Transverse colon (tissue), 4 donors: Measurements from ENCODE around the gene KRTAP9-4. TPM values are rescaled to one million over a fixed set of nuclear protein-coding genes. Genes with fewer than 3 reads are reported as not detected.
"Not testable (repeated sequence)": the region's sequence is repeated elsewhere in the genome, so short reads cannot be mapped to it uniquely, and the experiment has no call there.

Experiments used
- DNase-seq: peaks from one replicate; pipeline ENCODE4 v3.0.0-alpha.2; 2019
- H3K27ac ChIP-seq, 4 donors: fragments of 200-600 bp; sonication (generic); 2 replicates each; pipeline ENCODE4 v1.5.1; 2016 to 2018; ENCODE audit warnings: inconsistent platforms in 4 of 4
- H3K27me3 ChIP-seq: fragments of 200-600 bp; sonication (generic); 2 replicates; pipeline ENCODE4 v1.5.1; 2017; ENCODE audit warnings: inconsistent platforms
- H3K36me3 ChIP-seq, 4 donors: fragments of 200-600 bp; sonication (generic); 2 replicates each; pipeline ENCODE4 v1.5.1; 2017 to 2019; ENCODE audit warnings: inconsistent platforms in 4 of 4
- H3K4me1 ChIP-seq, 4 donors: fragments of 200-600 bp; sonication (generic); 2 replicates each; pipeline ENCODE4 v1.5.1; 2017 to 2020; ENCODE audit warnings: inconsistent platforms in 4 of 4
- H3K4me3 ChIP-seq, 4 donors: fragments of 200-600 bp; sonication (generic); 1 replicate in 1 of 4; 2 replicates in 3 of 4; pipeline versions ENCODE4 v1.5.1 to v1.6.1; 2017 to 2019; ENCODE audit warnings: inconsistent platforms in 4 of 4
- H3K9me3 ChIP-seq, 2 donors: fragments of 200-600 bp; sonication (generic); 2 replicates each; pipeline ENCODE4 v1.5.1; 2017 to 2019; ENCODE audit warnings: inconsistent platforms in 2 of 2
- CTCF ChIP-seq, 5 experiments: fragments of 200-600 bp in 3 of 5; fragments of 450-650 bp in 2 of 5; sonication (generic) in 3 of 5; IDR thresholded peaks; 1 replicate in 2 of 5; 2 replicates in 3 of 5; pipeline ENCODE4 v1.5.1; 2016 to 2017; ENCODE audit warnings: antibody characterized with exemption in 5 of 5, inconsistent platforms in 3 of 5, mild to moderate bottlenecking in 2 of 5, moderate library complexity in 1 of 5
- EP300 ChIP-seq: sonication (generic); formaldehyde crosslinking; IDR thresholded peaks from one replicate; pipeline ENCODE4 v1.6.1; 2017; ENCODE audit warnings: antibody characterized with exemption, low read depth
- POLR2A ChIP-seq: fragments of 450-650 bp; IDR thresholded peaks from one replicate; pipeline ENCODE4 v1.6.1; 2016; ENCODE audit warnings: antibody characterized with exemption, mild to moderate bottlenecking, moderate library complexity
- POLR2AphosphoS5 ChIP-seq, 3 donors: sonication (generic); formaldehyde crosslinking; IDR thresholded peaks; one replicate each; pipeline ENCODE4 v1.6.1; 2016; ENCODE audit warnings: antibody characterized with exemption in 3 of 3
- WGBS, 2 donors: methylation state at CpG; one replicate each; pipeline ENCODE4 v1.1.5; 2018; ENCODE audit warnings: low coverage in 1 of 2; 5-methylcytosine and 5-hydroxymethylcytosine counted together
- in situ Hi-C, 4 donors: fragments of 200-750 bp; cut with MboI; loops; one replicate each; pipeline versions ENCODE4 v1.15.0 to v1.15.1; 2017; ENCODE audit warnings: low sequenced_read_pairs in 3 of 4, low pct_ligation_motif_present in 1 of 4, low pct_unique_long_range_greater_than_20kb in 1 of 4
- intact Hi-C: fragments of 100-400 bp; cut with DNase I; formaldehyde crosslinking; loops from one replicate; pipeline ENCODE4 v1.15.1; 2023; ENCODE audit warnings: low total_unique reads
- total RNA-seq, 4 donors: library from RNA; depleted of rRNA; stranded (reverse); fragments of >200 nt; gene quantifications; one replicate each; pipeline ENCODE4 v1.1.0, GENCODE V29; 2016

Gene KRTAP9-4
- total RNA-seq, 4 donors from 2014 or later = not detected

DNA sequence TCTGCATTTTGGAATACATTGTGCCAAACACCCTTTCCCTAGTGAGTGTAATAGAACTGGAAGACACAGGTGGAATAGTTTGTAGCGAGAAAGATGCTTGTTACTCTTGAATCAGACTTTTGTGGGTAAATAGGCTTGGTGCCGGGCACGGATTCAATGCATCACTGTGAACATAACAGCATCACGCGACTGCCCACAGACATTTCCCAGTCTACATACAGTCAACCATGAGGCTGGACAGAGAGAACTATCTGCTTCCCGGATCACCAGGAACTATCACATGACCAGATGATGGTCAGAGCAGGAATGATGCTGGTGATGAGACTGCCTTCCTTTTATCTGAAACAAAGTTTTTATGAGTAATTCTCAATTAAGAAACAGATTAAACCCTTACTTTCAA lies 23.4 kb upstream of the KRTAP9-4 start:
- no peak for DNase-seq
- in situ Hi-C loops = no loop called here
- no peaks in the 10 kb centered on the region for H3K4me1 ChIP-seq
- H3K4me3 ChIP-seq = no peak overlapping the region
- no peaks in the 10 kb centered on the region for H3K36me3 ChIP-seq
- H3K9me3 ChIP-seq = no peaks in the 10 kb centered on the region
- peaks cover 7% of the 10 kb centered on the region for H3K27me3 ChIP-seq
- intact Hi-C loops = no loop called here
- H3K27ac ChIP-seq = no peak overlapping the region
- no peak for TF ChIP-seq EP300
- no peak for TF ChIP-seq CTCF (IDR thresholded peaks at IDR 0.05)
- TF ChIP-seq POLR2A = no peak
- TF ChIP-seq POLR2AphosphoS5 (IDR thresholded peaks at IDR 0.05) = no peak
- WGBS, 2 donors = 83 to 100% methylated on average over 3 to 6 of the region's 6 CpGs

- H3K27ac ChIP-seq, H3K4me1 ChIP-seq, H3K27me3 ChIP-seq, DNase-seq, H3K9me3 ChIP-seq, H3K4me3 ChIP-seq, H3K36me3 ChIP-seq, intact Hi-C loops, in situ Hi-C loops: not testable (repeated sequence)
- 52% methylated on average over 3 of the region's 4 CpGs; no CpG with 5 or more reads in 1 of the 2 donors for WGBS, 2 donors
Measured at GRCh38 chr17:41226598-41227095, 22.8 kb upstream of the KRTAP9-4 start, which contains the start of gene KRTAP9-2. Gene KRTAP9-2 (plus strand): TSS chr17:41226648. CDS start chr17:41226655, 7 bp downstream.

DNA sequence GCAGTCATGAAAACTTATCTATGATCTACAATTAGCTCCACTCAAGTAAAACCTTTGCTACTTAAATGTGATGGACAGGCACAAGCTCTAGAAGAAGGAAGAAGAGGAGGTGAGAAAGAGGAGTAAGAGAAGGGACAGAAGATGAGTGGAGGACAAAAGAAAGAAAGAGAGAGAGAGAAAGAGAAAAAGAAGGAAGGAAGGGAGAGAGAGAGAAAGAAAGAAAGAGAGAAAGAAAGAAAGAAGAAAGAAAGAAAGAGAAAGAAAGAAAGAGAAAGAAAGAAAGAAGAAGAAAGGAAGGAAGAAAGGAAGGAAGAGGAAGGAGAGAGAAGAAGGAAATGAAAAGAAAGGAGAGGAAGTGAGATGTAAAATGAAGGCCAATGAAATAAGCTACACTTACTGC lies 19.4 kb upstream of the KRTAP9-4 start:
- Histone ChIP-seq H3K4me3 (no peak overlapping the region), H3K27ac (no peak overlapping the region), H3K36me3 (no peaks in the 10 kb centered on the region), H3K27me3 (peaks cover 24% of the 10 kb centered on the region), H3K9me3 (no peaks in the 10 kb centered on the region), H3K4me1 (no peaks in the 10 kb centered on the region)
- intact Hi-C loops = no loop called here
- TF ChIP-seq EP300 = no peak
- TF ChIP-seq CTCF (IDR thresholded peaks at IDR 0.05) = no peak
- TF ChIP-seq POLR2AphosphoS5 (IDR thresholded peaks at IDR 0.05) = no peak
- no peak for TF ChIP-seq POLR2A
- in situ Hi-C loops = no loop called here
- no peak for DNase-seq

DNA sequence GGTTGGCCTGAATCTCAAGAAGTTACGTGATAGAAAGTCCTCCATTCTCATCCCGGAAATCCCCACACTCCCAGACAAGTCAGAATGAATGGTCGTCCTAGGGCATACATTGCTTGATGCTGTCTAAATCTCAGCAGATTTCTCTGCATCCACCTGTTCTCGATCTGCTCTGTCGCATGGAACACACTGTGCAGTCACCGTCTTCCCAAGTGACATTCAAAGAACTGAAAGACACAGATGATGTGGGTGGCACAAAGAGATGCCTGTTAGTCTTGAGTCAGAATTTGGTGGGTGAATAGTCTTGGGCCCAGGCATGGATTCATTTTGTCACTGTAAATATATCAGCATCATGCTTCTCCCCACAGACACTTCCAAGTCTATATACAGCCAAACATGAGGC lies 17.8 kb upstream of the KRTAP9-4 start:
- WGBS, 2 donors = 68 to 90% methylated on average over 3 to 6 of the region's 6 CpGs
- intact Hi-C loops (no loop called here), in situ Hi-C loops (no loop called here)
- no peak overlapping the region for H3K27ac ChIP-seq
- no peak for DNase-seq
- no peaks in the 10 kb centered on the region for H3K36me3 ChIP-seq
- TF ChIP-seq EP300 = no peak
- no peak for TF ChIP-seq POLR2AphosphoS5 (IDR thresholded peaks at IDR 0.05)
- TF ChIP-seq POLR2A = no peak
- no peak for TF ChIP-seq CTCF (IDR thresholded peaks at IDR 0.05)
- H3K27me3 ChIP-seq = peaks cover 24% of the 10 kb centered on the region
- H3K4me3 ChIP-seq = no peak overlapping the region
- H3K9me3 ChIP-seq = no peaks in the 10 kb centered on the region
- H3K4me1 ChIP-seq = no peaks in the 10 kb centered on the region

GRCh38 chr17:41232399-41233105 lies 16.9 kb upstream of the KRTAP9-4 start, which contains the start of gene KRTAP9-3:
Gene KRTAP9-3 (plus strand): TSS chr17:41232449. CDS start chr17:41232502, 53 bp downstream.
- H3K36me3 ChIP-seq, H3K27ac ChIP-seq, H3K9me3 ChIP-seq, in situ Hi-C loops, H3K4me3 ChIP-seq, H3K4me1 ChIP-seq, intact Hi-C loops, DNase-seq: not testable (repeated sequence)
- WGBS, 2 donors = 80% methylated on average over 1 of the region's 1 CpG; no CpG with 5 or more reads in 1 of the 2 donors
- H3K27me3 ChIP-seq = peaks cover 24% of the 10 kb centered on the region

DNA sequence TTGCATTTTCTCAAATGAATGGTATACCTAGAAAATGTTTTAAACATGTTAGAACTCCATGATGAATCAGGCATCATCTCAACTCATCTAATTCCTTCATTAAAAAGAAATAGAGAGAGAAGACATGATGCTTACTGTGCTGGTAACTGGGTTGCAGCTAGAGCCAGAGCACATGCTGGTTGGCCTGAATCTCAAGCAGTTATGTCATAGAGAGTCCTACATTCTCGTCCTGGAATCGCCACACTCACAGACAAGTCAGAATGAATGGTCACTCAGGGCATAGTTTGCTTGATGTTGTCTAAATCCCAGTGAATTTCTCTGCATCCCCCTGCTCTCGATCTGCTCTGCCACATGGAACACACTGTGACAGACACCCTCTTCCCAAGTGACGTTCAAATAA lies 12.4 kb upstream of the KRTAP9-4 start:
- in situ Hi-C loops, DNase-seq, H3K36me3 ChIP-seq, H3K27ac ChIP-seq, H3K4me1 ChIP-seq, H3K9me3 ChIP-seq, intact Hi-C loops, H3K4me3 ChIP-seq: not testable (repeated sequence)
- 82% methylated on average over 4 of the region's 4 CpGs; no CpG with 5 or more reads in 1 of the 2 donors for WGBS, 2 donors
- H3K27me3 ChIP-seq = peaks cover 17% of the 10 kb centered on the region

- H3K27ac ChIP-seq, DNase-seq, H3K9me3 ChIP-seq, in situ Hi-C loops, intact Hi-C loops, H3K4me3 ChIP-seq, H3K4me1 ChIP-seq, H3K36me3 ChIP-seq: not testable (repeated sequence)
- peaks cover 13% of the 10 kb centered on the region for H3K27me3 ChIP-seq
- 25% methylated on average over 3 of the region's 3 CpGs; no CpG with 5 or more reads in 1 of the 2 donors for WGBS, 2 donors
Measured at GRCh38 chr17:41237949-41238437, 11.5 kb upstream of the KRTAP9-4 start, which contains the start of gene KRTAP9-8. Gene KRTAP9-8 (plus strand): TSS chr17:41237999. CDS start chr17:41238052, 53 bp downstream.
